ENCODE data around the gene GTPBP6. TPM values are rescaled to one million over a fixed set of nuclear protein-coding genes. Genes with fewer than 3 reads are reported as not detected.
"Not testable (repeated sequence)": the region's sequence is repeated elsewhere in the genome, so short reads cannot be mapped to it uniquely, and the experiment has no call there.

Gene GTPBP6
- total RNA-seq, 1 donor from 2014 or later: 36.2 TPM

- no peak for DNase-seq (ENCODE audit: low read depth)
- no peak for TF ChIP-seq CTCF (conservative IDR thresholded peaks at IDR 0.05; ENCODE audit: low read depth, low read length)
- H3K4me3 ChIP-seq (ENCODE audit: low read depth, low read length): no peak overlapping the region
These were observed 12.1 kb upstream of the GTPBP6 start for GRCh38 chrX:330726-331150.

- not testable (repeated sequence) for H3K4me3 ChIP-seq (ENCODE audit: low read depth, low read length); DNase-seq (ENCODE audit: low read depth)
These were observed 11.6 kb upstream of the GTPBP6 start for GRCh38 chrX:330141-330725.

GRCh38 chrX:329291-329910 is 10.8 kb upstream of the GTPBP6 start:
- no peak overlapping the region for H3K4me3 ChIP-seq (ENCODE audit: low read depth, low read length)
- DNase-seq (ENCODE audit: low read depth): no peak
- TF ChIP-seq CTCF (conservative IDR thresholded peaks at IDR 0.05; ENCODE audit: low read depth, low read length): no peak

- no peak overlapping the region for H3K4me3 ChIP-seq (ENCODE audit: low read depth, low read length)
- no peak for DNase-seq (ENCODE audit: low read depth)
- no peak for TF ChIP-seq CTCF (conservative IDR thresholded peaks at IDR 0.05; ENCODE audit: low read depth, low read length)
These were observed 9.1 kb upstream of the GTPBP6 start for GRCh38 chrX:327660-328126.

GRCh38 chrX:324664-325063 is 6.1 kb upstream of the GTPBP6 start:
- not testable (repeated sequence) for H3K4me3 ChIP-seq (ENCODE audit: low read depth, low read length); DNase-seq (ENCODE audit: low read depth)

- peak; percentile 20 for TF ChIP-seq CTCF (conservative IDR thresholded peaks at IDR 0.05; ENCODE audit: low read depth, low read length)
- H3K4me3 ChIP-seq (ENCODE audit: low read depth, low read length): no peak overlapping the region
- DNase-seq (ENCODE audit: low read depth): peak; percentile 61
These were observed 5.4 kb upstream of the GTPBP6 start for GRCh38 chrX:323721-324628.

- no peak for DNase-seq (ENCODE audit: low read depth)
- TF ChIP-seq CTCF (conservative IDR thresholded peaks at IDR 0.05; ENCODE audit: low read depth, low read length): no peak
- peak overlapping the region; percentile 93 for H3K4me3 ChIP-seq (ENCODE audit: low read depth, low read length)
These were observed 1.7 kb upstream of the GTPBP6 start for GRCh38 chrX:320126-320783.

Data from epithelial cell of proximal tubule (primary cell).